PC-3 (cell line): ENCODE data around the gene RPS6KA2. TPM values are rescaled to one million over a fixed set of nuclear protein-coding genes. Genes with fewer than 3 reads are reported as not detected.

Experiments
- ATAC-seq: fragments of 200-7000 bp; cut with Tn5 transposase; 2 replicates; pipeline ENCODE4 v1.9.1; 2020; ENCODE audit warnings: mild to moderate bottlenecking, moderate library complexity
- BruUV-seq: library from RNA; stranded (reverse); fragments of 400-500 nt; replicated peaks from 2 replicates; lab custom pipeline; 2021; lab: Mats Ljungman, UMichigan
- CTCF ChIA-PET: fragments of 300-600 bp; sonication (Branson Sonifier 250); formaldehyde crosslinking; loops from one replicate; lab custom pipeline; 2022; ENCODE audit warnings: antibody characterized with exemption; lab: Charles Lee
- POLR2A ChIA-PET: fragments of 300-600 bp; sonication (Branson Sonifier 250); formaldehyde crosslinking; loops from one replicate; lab custom pipeline; 2022; ENCODE audit warnings: antibody characterized with exemption; ENCODE audit not compliant: unreplicated experiment; lab: Charles Lee
- DNase-seq: peaks from one replicate; pipeline ENCODE4 v3.0.0-alpha.2; 2015
- H2AFZ ChIP-seq: fragments of 300-600 bp; sonication (generic); 2 replicates; pipeline ENCODE4 v1.6.0; 2016; ENCODE audit warnings: antibody characterized with exemption, low read length
- H3F3A ChIP-seq: fragments of 300-600 bp; sonication (generic); one replicate; pipeline ENCODE4 v1.6.0; 2017; ENCODE audit warnings: antibody characterized with exemption, low read length, control low read depth, mild to moderate bottlenecking; ENCODE audit not compliant: unreplicated experiment
- H3K27ac ChIP-seq: fragments of 300-600 bp; sonication (generic); 2 replicates; pipeline ENCODE4 v1.5.1; 2016; ENCODE audit warnings: mild to moderate bottlenecking, low read length
- H3K27me3 ChIP-seq: fragments of 300-600 bp; sonication (generic); 2 replicates; pipeline ENCODE4 v1.6.1; 2016; ENCODE audit warnings: low read length, mixed read lengths
- H3K36me3 ChIP-seq: fragments of 300-600 bp; sonication (generic); 2 replicates; pipeline ENCODE4 v1.6.1; 2016; ENCODE audit warnings: low read depth, mixed run types, low read length, mixed read lengths
- H3K4me1 ChIP-seq: fragments of 300-600 bp; sonication (generic); 2 replicates; pipeline ENCODE4 v1.5.1; 2016; ENCODE audit warnings: low read length; ENCODE audit not compliant: insufficient read depth
- H3K4me2 ChIP-seq: fragments of 300-600 bp; sonication (generic); 2 replicates; pipeline ENCODE4 v1.6.0; 2016; ENCODE audit warnings: low read length
- H3K4me3 ChIP-seq: fragments of 300-600 bp; sonication (generic); 2 replicates; pipeline ENCODE4 v1.5.1; 2016; ENCODE audit warnings: mild to moderate bottlenecking, low read length, mixed read lengths
- H3K79me2 ChIP-seq: fragments of 300-600 bp; sonication (generic); 2 replicates; pipeline ENCODE4 v1.6.1; 2017; ENCODE audit warnings: low read length, mixed read lengths
- H3K9ac ChIP-seq: fragments of 300-600 bp; sonication (generic); 2 replicates; pipeline ENCODE4 v1.6.0; 2016; ENCODE audit warnings: mild to moderate bottlenecking, low read length
- H3K9me2 ChIP-seq: fragments of 300-600 bp; sonication (generic); replicated peaks from 2 replicates; pipeline ENCODE4 v1.6.1; 2016; ENCODE audit warnings: mixed run types, low read length, mixed read lengths
- H3K9me3 ChIP-seq: fragments of 300-600 bp; sonication (generic); 2 replicates; pipeline ENCODE4 v1.6.1; 2016; ENCODE audit warnings: low read length, mixed read lengths
- H4K20me1 ChIP-seq: fragments of 300-600 bp; sonication (generic); 2 replicates; pipeline ENCODE4 v1.6.1; 2016; ENCODE audit warnings: low read length, mixed read lengths
- EZH2 ChIP-seq: fragments of 300-600 bp; sonication (generic); IDR thresholded peaks from one replicate; pipeline ENCODE4 v1.6.1; 2017; ENCODE audit warnings: antibody characterized with exemption, mild to moderate bottlenecking, low read length; ENCODE audit not compliant: unreplicated experiment
- EZH2phosphoT487 ChIP-seq: fragments of 300-600 bp; sonication (generic); IDR thresholded peaks from 2 replicates; pipeline ENCODE4 v1.6.1; 2018; ENCODE audit warnings: mild to moderate bottlenecking, antibody characterized with exemption, low read length, borderline replicate concordance
- intact Hi-C: fragments of 100-400 bp; cut with micrococcal nuclease; formaldehyde crosslinking; loops from 2 replicates; pipeline ENCODE4 v1.9.0; 2023
- total RNA-seq: library from RNA; depleted of rRNA; stranded (reverse); fragments of >200 nt; gene quantifications from 2 replicates; pipeline ENCODE4 v1.2.3, GENCODE V29; 2014
- TF ChIP-seq, protein P1 (sequence below): fragments of 300-600 bp; sonication (generic); conservative IDR thresholded peaks from 2 replicates; pipeline ENCODE4 v1.5.1; 2017; ENCODE audit warnings: antibody characterized with exemption, low read depth, mild to moderate bottlenecking, low read length

RPS6KA2 gene
- total RNA-seq, 1 experiment from 2014 or later, result 5.1 TPM

DNA sequence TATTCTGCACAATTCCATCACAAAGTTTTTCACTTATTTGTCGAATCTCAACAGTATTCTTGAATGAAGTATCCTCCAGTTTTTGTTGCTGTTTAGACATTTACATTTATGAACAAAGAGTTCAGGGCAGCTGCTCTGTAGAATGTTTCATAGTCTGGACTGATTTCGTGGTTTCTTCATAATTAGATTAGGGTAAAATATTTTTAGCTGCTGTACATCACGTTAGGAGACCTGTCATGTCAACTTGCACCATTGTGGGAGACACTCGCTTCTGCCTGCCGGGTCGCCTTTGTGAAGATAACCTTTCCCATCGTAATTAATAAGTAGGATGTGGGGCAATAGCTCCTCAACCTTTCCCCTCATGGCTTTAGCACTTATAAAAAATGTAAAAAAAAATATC lies 27.5 kb upstream of the RPS6KA2 start:
- CTCF ChIA-PET, result no interaction called here

DNA sequence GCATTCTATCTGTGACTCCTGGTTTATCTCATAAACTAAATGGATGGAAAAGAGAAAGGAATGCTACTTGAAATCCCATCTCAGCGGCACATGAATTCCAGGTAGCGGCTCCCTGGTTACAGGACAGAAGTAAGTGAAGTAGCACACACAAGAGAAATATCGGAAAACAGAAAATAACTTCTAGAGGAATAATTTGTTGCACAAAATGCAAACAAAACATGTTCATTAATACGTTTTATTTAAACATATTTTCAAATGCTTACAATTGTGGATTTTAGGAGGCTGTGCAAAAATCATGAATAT lies 26.5 kb upstream of the RPS6KA2 start:
- POLR2A ChIA-PET, result no interaction called here
- Histone ChIP-seq H3K27me3 (no peaks in the 10 kb centered on the region), H3K27ac (no peak overlapping the region), H3K9me3 (no peaks in the 10 kb centered on the region), H3K4me3 (no peak overlapping the region), H3K9me2 (no peaks in the 10 kb centered on the region), H3K36me3 (no peaks in the 10 kb centered on the region), H4K20me1 (no peaks in the 10 kb centered on the region), H3F3A (no peaks in the 10 kb centered on the region), H3K9ac (no peak overlapping the region), H3K79me2 (no peaks in the 10 kb centered on the region), H2AFZ (no peak overlapping the region), H3K4me2 (no peak overlapping the region), H3K4me1 (no peaks in the 10 kb centered on the region)
- ATAC-seq, result no peak
- no peak for DNase-seq
- CTCF ChIA-PET, result no interaction called here
- intact Hi-C loops, result no loop called here
- no TSS peak for BruUV-seq
- TF ChIP-seq EZH2, result no peak
- no peak for TF ChIP-seq EZH2phosphoT487
- TF ChIP-seq, protein P1, sequence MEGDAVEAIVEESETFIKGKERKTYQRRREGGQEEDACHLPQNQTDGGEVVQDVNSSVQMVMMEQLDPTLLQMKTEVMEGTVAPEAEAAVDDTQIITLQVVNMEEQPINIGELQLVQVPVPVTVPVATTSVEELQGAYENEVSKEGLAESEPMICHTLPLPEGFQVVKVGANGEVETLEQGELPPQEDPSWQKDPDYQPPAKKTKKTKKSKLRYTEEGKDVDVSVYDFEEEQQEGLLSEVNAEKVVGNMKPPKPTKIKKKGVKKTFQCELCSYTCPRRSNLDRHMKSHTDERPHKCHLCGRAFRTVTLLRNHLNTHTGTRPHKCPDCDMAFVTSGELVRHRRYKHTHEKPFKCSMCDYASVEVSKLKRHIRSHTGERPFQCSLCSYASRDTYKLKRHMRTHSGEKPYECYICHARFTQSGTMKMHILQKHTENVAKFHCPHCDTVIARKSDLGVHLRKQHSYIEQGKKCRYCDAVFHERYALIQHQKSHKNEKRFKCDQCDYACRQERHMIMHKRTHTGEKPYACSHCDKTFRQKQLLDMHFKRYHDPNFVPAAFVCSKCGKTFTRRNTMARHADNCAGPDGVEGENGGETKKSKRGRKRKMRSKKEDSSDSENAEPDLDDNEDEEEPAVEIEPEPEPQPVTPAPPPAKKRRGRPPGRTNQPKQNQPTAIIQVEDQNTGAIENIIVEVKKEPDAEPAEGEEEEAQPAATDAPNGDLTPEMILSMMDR, result no peak

More for the DNA sequence above, 27.5 kb upstream of the RPS6KA2 start:
- H3K9ac ChIP-seq, result no peak overlapping the region
- no peak overlapping the region for H3K27ac ChIP-seq
- POLR2A ChIA-PET, result no interaction called here
- no peaks in the 10 kb centered on the region for H3K79me2 ChIP-seq
- ATAC-seq (no peak), DNase-seq (no peak)
- H3K9me3 ChIP-seq, result no peaks in the 10 kb centered on the region
- no peaks in the 10 kb centered on the region for H3K4me1 ChIP-seq
- H3K36me3 ChIP-seq, result no peaks in the 10 kb centered on the region
- intact Hi-C loops, result no loop called here
- no peaks in the 10 kb centered on the region for H3F3A ChIP-seq
- no peak overlapping the region for H3K4me2 ChIP-seq
- H2AFZ ChIP-seq, result no peak overlapping the region
- no TSS peak for BruUV-seq
- no peaks in the 10 kb centered on the region for H3K9me2 ChIP-seq
- no peak overlapping the region for H3K4me3 ChIP-seq
- TF ChIP-seq, protein P1, result no peak
- TF ChIP-seq EZH2, result no peak
- TF ChIP-seq EZH2phosphoT487, result no peak
- no peaks in the 10 kb centered on the region for H4K20me1 ChIP-seq
- H3K27me3 ChIP-seq, result no peaks in the 10 kb centered on the region

DNA sequence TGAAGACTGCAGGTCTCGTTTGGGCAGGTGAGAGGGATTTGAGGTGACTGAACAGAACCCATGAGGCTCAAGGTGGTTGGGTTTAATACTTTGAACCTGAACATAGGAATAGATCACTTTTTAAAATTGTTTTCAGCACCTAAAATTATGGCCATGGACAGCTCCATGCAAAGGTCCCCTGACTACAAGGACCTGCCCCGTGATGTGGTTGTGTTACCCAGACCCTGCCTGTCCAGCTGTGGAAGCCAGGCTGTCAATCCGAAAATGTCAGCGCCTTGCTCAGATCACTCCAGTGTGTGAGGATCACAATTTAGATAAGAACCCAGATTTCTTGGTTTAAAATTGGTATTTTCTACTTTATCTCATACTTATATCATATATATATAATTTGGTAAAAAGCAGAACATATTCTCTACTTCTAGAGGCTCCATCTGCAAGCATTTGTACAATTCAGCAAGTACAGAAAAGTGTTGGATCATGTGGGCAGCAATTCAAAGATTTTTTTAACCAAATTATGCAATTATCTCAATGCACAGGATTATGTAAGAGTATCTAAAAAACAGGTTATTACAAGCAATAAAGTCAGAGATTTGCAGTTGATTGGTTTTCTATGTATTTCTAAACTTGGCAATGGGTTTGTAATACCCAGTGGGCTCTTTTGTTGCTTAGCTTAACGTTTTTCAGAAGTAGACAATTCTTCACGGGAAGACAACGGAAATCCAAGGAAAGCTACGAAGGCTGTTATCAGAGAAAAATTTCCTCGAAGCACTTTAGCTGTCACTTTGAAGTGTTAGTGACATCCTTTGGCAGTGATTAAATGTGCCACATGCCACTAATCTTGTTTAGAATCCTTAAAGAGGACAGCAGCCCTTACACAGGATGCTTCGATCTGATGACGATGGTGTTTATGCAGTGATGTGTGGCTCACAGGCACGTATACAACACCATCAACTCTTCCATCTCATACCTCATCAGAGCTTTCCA lies 24.1 kb upstream of the RPS6KA2 start:
- ATAC-seq (no peak), DNase-seq (no peak)
- H3K4me2 ChIP-seq, result no peak overlapping the region
- no peaks in the 10 kb centered on the region for H3F3A ChIP-seq
- TF ChIP-seq EZH2, result no peak
- TF ChIP-seq, protein P1, result no peak
- no peak for TF ChIP-seq EZH2phosphoT487
- no peaks in the 10 kb centered on the region for H3K4me1 ChIP-seq
- ChIA-PET CTCF (no interaction called here), POLR2A (no interaction called here)
- H3K79me2 ChIP-seq, result no peaks in the 10 kb centered on the region
- intact Hi-C loops, result no loop called here
- no peak overlapping the region for H3K4me3 ChIP-seq
- no TSS peak for BruUV-seq
- H2AFZ ChIP-seq, result no peak overlapping the region
- no peaks in the 10 kb centered on the region for H3K9me2 ChIP-seq
- H3K9me3 ChIP-seq, result no peaks in the 10 kb centered on the region
- no peaks in the 10 kb centered on the region for H3K36me3 ChIP-seq
- H4K20me1 ChIP-seq, result no peaks in the 10 kb centered on the region
- no peaks in the 10 kb centered on the region for H3K27me3 ChIP-seq
- H3K27ac ChIP-seq, result no peak overlapping the region
- no peak overlapping the region for H3K9ac ChIP-seq
